DMS53 (cell line): ENCODE measurements around the gene PAM.

Source experiments
- DNase-seq: peaks from one replicate; lab custom pipeline; 2025; lab: John Stamatoyannopoulos, UW

The PAM gene

GRCh38 chr5:102815084-102815483, 60.0 kb downstream of the PAM start:
- no peak for DNase-seq

GRCh38 chr5:102815540-102816332, 60.6 kb downstream of the PAM start:
- DNase-seq, result no peak

GRCh38 chr5:102818345-102818744, 63.2 kb downstream of the PAM start:
- no peak for DNase-seq

GRCh38 chr5:102818934-102819333, 63.8 kb downstream of the PAM start:
- DNase-seq, result no peak

GRCh38 chr5:102819634-102820033, 64.5 kb downstream of the PAM start:
- DNase-seq, result peak; percentile 14

- no peak for DNase-seq
Observed at GRCh38 chr5:102823441-102823874, 68.4 kb downstream of the PAM start.

- DNase-seq, result peak; percentile 13
Observed at GRCh38 chr5:102826629-102827028, 71.5 kb downstream of the PAM start.

GRCh38 chr5:102830241-102830640, 75.1 kb downstream of the PAM start:
- no peak for DNase-seq

- DNase-seq, result no peak
Observed at GRCh38 chr5:102832445-102832844, 77.3 kb downstream of the PAM start.

- no peak for DNase-seq
Observed at GRCh38 chr5:102833146-102833545, 78.0 kb downstream of the PAM start.

- no peak for DNase-seq
Observed at GRCh38 chr5:102834438-102834964, 79.4 kb downstream of the PAM start.

GRCh38 chr5:102835717-102836116, 80.6 kb downstream of the PAM start:
- DNase-seq, result no peak

- DNase-seq, result no peak
Observed at GRCh38 chr5:102841021-102841420, 85.9 kb downstream of the PAM start.

GRCh38 chr5:102843997-102844396, 88.9 kb downstream of the PAM start:
- no peak for DNase-seq

GRCh38 chr5:102845041-102845440, 89.9 kb downstream of the PAM start:
- DNase-seq, result peak; percentile 26

- no peak for DNase-seq
Observed at GRCh38 chr5:102850503-102850902, 95.4 kb downstream of the PAM start.

- DNase-seq, result no peak
Observed at GRCh38 chr5:102853680-102854079, 98.6 kb downstream of the PAM start.

- no peak for DNase-seq
Observed at GRCh38 chr5:102855681-102856388, 100.7 kb downstream of the PAM start.

GRCh38 chr5:102856389-102856777, 101.3 kb downstream of the PAM start:
- no peak for DNase-seq

- no peak for DNase-seq
Observed at GRCh38 chr5:102857076-102857818, 102.1 kb downstream of the PAM start.

- DNase-seq, result peak; percentile 17
Observed at GRCh38 chr5:102858221-102858620, 103.1 kb downstream of the PAM start.

- DNase-seq, result peak; percentile 15
Observed at GRCh38 chr5:102858808-102859207, 103.7 kb downstream of the PAM start.
